ENCODE measurements around the gene CD36.

The CD36 gene

DNA sequence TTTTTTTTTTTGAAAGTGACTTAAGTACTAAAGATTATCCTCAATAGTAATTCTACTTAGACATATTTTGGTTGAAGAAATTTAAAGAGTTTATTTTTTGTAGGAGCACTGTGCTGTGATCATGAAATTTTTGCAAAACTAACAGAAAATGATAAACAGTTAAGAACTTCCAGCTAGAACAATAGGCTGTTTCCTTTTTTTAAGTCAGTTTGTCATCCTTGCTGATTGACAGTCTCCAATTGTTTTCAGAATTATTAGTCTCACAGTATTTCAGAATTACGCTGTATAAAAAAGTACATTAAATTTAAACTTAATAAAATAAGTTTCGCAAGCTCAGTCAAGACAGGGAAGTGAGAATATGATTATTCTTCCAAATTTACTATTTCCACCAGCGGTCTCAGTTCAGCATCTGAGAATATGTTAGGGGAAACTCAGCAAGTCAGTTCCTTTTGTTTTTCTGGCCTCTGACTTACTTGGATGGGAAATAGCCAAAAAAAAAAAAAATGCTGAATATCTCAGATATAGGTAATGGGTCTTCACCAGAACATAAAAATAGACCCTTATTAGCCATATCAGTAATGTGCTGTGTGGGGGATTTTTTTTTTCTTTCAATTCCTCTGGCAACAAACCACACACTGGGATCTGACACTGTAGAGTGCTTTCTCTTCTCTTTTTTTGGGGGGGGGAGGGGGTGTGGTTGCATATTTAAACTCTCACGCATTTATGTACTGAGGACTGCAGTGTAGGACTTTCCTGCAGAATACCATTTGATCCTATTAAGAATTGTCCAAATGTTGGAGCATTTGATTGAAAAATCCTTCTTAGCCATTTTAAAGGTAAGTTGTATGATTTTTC is at the start of gene CD36:
TSS of gene CD36 (plus strand) at position 732 of the 855 bp plus-strand sequence. CDS start 8,099 bp downstream, outside the sequence.
- TF ChIP-seq, protein P1, sequence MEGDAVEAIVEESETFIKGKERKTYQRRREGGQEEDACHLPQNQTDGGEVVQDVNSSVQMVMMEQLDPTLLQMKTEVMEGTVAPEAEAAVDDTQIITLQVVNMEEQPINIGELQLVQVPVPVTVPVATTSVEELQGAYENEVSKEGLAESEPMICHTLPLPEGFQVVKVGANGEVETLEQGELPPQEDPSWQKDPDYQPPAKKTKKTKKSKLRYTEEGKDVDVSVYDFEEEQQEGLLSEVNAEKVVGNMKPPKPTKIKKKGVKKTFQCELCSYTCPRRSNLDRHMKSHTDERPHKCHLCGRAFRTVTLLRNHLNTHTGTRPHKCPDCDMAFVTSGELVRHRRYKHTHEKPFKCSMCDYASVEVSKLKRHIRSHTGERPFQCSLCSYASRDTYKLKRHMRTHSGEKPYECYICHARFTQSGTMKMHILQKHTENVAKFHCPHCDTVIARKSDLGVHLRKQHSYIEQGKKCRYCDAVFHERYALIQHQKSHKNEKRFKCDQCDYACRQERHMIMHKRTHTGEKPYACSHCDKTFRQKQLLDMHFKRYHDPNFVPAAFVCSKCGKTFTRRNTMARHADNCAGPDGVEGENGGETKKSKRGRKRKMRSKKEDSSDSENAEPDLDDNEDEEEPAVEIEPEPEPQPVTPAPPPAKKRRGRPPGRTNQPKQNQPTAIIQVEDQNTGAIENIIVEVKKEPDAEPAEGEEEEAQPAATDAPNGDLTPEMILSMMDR (IDR thresholded peaks at IDR 0.05) = no peak
- no peaks in the 10 kb centered on the region for H3K9me3 ChIP-seq
- H3K27me3 ChIP-seq = no peaks in the 10 kb centered on the region
- H3K27ac ChIP-seq = no peak within 1 kb of the TSS
- H3K4me3 ChIP-seq = no peak within 1 kb of the TSS
- peaks cover 0 to 3% (median 0%) of the 10 kb centered on the region in 4 donors for H3K4me1 ChIP-seq
- intact Hi-C loops (cut with DNase I; ENCODE audit: low total_unique reads) = no loop called here
- no peaks in the 10 kb centered on the region for H3K36me3 ChIP-seq
- DNase-seq = peak in 1 of 2 donors; percentile 20

DNA sequence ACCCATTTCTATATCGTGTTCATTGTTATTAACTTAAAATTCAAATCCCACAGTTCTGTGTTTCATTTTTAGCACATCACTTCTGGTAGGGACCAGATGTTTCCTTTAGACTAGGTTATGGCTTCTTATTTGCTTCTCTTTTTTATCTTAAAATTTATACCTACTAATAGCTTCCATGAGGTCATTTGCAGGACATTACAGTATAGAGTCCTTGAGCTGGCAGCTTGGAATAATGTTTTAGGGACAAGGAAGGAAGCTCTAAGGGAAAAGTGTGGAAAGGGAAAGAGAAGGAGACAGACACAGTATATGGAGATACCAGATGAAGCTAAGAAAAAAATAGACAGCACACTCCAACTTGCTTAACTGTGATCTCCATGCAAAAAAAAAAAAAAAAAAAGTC is 48.8 kb upstream of the CD36 start:
- Histone ChIP-seq H3K4me1 (no peaks in the 10 kb centered on the region), H3K9me3 (no peaks in the 10 kb centered on the region), H3K27ac (no peak overlapping the region), H3K4me3 (no peak overlapping the region), H3K36me3 (no peaks in the 10 kb centered on the region), H3K27me3 (no peaks in the 10 kb centered on the region)
- DNase-seq = no peak
- TF ChIP-seq, protein P1 (IDR thresholded peaks at IDR 0.05) = no peak
- intact Hi-C loops (cut with DNase I; ENCODE audit: low total_unique reads) = no loop called here

DNA sequence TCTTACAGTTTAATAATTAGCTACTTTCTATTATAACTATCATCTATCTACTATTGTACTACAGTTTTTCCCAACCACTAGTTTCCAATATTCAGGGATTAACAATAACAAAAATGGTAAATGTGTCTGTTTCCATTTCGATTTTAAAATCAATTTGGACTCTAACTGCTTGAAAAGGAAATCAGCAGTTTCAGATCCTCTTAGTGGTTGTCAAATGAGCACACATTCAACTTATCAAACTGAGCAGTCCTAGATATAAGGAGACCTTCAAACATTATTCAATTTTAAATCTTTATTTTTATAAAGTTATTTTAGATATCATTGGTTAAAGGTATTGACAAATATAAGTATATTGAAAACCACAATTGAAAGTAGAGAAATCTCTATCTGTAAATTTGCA is 46.8 kb upstream of the CD36 start:
- Histone ChIP-seq H3K36me3 (no peaks in the 10 kb centered on the region), H3K27ac (no peak overlapping the region), H3K27me3 (no peaks in the 10 kb centered on the region), H3K4me1 (no peaks in the 10 kb centered on the region), H3K4me3 (no peak overlapping the region), H3K9me3 (no peaks in the 10 kb centered on the region)
- TF ChIP-seq, protein P1 (IDR thresholded peaks at IDR 0.05) = no peak
- DNase-seq = no peak
- intact Hi-C loops (cut with DNase I; ENCODE audit: low total_unique reads) = no loop called here

DNA sequence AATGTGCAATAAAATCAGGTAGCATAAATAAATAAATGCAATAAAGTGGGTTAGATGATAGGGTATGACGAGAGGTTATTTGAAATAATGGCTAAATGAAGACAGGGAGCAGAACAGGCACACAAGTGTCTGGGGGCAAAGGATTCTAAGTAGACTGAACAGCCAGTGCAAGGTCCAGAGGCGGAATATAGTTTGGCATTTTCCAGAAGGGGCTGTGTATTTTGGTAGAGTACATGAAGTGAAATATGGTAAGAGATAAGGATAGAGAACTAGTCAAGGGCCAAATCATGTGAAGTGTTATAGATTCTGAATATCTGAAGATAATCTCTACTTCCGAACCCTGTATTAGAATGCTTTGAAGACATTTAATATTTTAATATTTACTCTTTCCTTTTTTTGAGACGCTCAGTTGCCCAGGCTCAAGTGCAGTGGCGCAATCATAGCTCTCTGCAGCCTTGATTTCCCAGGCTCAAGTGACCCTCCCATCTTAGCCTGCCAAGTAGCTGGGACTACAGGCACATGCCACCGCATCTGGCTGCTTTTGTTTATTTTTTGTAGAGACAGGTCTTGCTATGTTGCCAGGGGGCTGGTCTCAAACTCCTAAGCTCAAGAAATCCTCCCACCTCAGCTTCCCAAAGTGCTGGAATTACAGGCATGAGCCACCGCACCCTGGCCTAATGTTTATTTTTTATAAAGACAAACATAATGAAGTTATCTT is 44.4 kb upstream of the CD36 start:
- TF ChIP-seq, protein P1 (IDR thresholded peaks at IDR 0.05) = no peak
- H3K4me3 ChIP-seq = no peak overlapping the region
- no peak overlapping the region for H3K27ac ChIP-seq
- H3K4me1 ChIP-seq = no peaks in the 10 kb centered on the region
- intact Hi-C loops (cut with DNase I; ENCODE audit: low total_unique reads) = no loop called here
- DNase-seq = no peak
- no peaks in the 10 kb centered on the region for H3K9me3 ChIP-seq
- no peaks in the 10 kb centered on the region for H3K36me3 ChIP-seq
- no peaks in the 10 kb centered on the region for H3K27me3 ChIP-seq

DNA sequence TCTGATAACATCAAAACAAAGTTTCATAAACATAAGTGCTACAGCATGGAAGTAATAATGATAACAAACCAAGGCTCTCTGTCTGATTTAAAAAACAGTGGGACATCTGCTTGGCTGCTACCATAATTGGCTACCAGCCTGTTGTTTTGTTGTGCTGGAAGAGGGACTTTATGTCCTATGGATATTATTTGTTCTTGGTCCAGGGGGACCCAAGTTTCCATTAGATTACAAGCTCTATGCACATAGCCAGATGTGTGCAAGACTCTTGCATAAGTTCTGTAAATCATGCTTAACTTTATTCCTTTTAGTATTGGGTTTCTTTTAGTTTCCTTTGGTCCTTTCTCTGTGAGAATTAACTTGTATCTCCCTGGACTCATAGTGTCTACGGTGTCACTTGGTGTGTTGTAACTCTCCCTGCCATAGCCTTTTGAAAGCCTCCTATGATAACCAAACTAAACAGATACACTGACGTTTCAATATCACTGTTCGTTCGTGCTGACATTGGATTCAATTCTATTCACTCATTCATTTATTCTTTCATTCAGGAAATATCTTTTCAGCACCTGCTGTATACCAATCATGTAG is 41.4 kb upstream of the CD36 start:
- TF ChIP-seq, protein P1 (IDR thresholded peaks at IDR 0.05) = no peak
- intact Hi-C loops (cut with DNase I; ENCODE audit: low total_unique reads) = no loop called here
- Histone ChIP-seq H3K9me3 (no peaks in the 10 kb centered on the region), H3K4me3 (no peak overlapping the region), H3K36me3 (no peaks in the 10 kb centered on the region), H3K4me1 (no peaks in the 10 kb centered on the region), H3K27me3 (no peaks in the 10 kb centered on the region), H3K27ac (no peak overlapping the region)
- DNase-seq = no peak
